ENCODE measurements around the gene CRYGN. TPM values are rescaled to one million over a fixed set of nuclear protein-coding genes. Genes with fewer than 3 reads are reported as not detected.

The CRYGN gene
- total and polyA plus RNA-seq, 9 of the 15 experiments (the other 6 are each of a cell fraction or from before 2014, with no cell fraction given): not detected

DNA sequence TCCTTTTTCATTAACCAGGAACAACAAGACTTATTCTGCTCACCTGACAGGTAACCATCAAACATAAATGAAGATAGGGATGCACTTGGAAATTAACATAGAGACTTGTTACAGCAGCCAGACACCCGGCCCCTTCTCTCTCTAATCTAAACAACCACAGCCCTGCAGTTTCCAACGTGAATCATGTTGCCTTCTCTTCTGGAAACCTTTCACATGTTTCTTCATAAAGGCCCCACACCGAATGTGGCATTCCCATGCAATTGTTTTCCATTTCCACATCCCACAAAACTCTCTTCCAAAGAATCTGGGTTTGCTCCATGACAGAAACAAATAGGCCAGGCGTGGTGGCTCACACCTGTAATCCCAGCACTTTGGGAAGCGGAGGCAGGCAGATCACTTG lies 15.1 kb downstream of the CRYGN start (continued):
- TF ChIP-seq HDAC3 (IDR thresholded peaks at IDR 0.05; ENCODE audit: borderline replicate concordance, partially characterized antibody) (no peak), ZNF589 (CRISPR knock-in tag; IDR thresholded peaks at IDR 0.05; ENCODE audit: low read depth) (no peak)

DNA sequence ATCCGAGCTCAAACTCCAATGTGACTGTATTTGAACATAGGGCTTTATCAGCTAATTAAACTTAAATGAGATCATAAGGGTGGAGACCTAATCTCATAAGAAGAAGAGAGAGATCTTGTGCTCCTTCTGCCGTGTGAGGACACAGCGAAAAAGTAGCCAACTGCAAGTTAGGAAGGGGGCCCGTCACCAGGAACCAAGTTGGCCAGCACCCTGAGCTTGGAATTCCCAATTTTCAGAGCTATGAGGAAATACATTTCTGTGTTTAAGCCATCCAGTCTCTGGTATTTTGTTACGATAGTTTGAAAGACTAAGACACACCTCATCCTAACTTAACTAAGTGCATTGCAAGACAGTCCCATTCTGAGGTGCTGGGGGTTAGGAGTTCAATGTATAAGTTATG lies 16.0 kb downstream of the CRYGN start:
- H3K4me1 ChIP-seq (replicated peaks in 1 of 2; ENCODE audit: control insufficient read depth in 2 of 2, insufficient read depth in 2 of 2, low read length in 2 of 2): peaks cover 0 to 11% of the 10 kb centered on the region in 2 experiments; a peak in 3 of 5 replicates
- BruUV-seq (replicated peaks): no TSS peak
- TF ChIP-seq POLR3G (IDR thresholded peaks at IDR 0.05; ENCODE audit: extremely low read depth, insufficient read length, insufficient replicate concordance) (no peak), SMARCC2 (IDR thresholded peaks at IDR 0.05; ENCODE audit: low read depth) (no peak), SMC3 (conservative IDR thresholded peaks at IDR 0.05; ENCODE audit: insufficient read depth, low read depth, low read length) (no peak), PTTG1 (tag; IDR thresholded peaks at IDR 0.05; ENCODE audit: low read depth) (no peak), BRD9 (IDR thresholded peaks at IDR 0.05; ENCODE audit: low read depth, partially characterized antibody) (no peak), LEF1 (IDR thresholded peaks at IDR 0.05) (no peak), ILK (tag; IDR thresholded peaks at IDR 0.05; ENCODE audit: borderline replicate concordance, low read depth) (no peak), CTBP1 (IDR thresholded peaks at IDR 0.05; ENCODE audit: borderline replicate concordance) (no peak), PATZ1 (CRISPR knock-in tag; IDR thresholded peaks at IDR 0.05; ENCODE audit: borderline replicate concordance) (no peak), SRSF1 (IDR thresholded peaks at IDR 0.05; ENCODE audit: low read depth, low read length) (no peak), PRDM10 (IDR thresholded peaks at IDR 0.05; ENCODE audit: partially characterized antibody) (no peak), DIDO1 (tag; IDR thresholded peaks at IDR 0.05; ENCODE audit: low read depth) (no peak), MTA2 (IDR thresholded peaks at IDR 0.05; ENCODE audit: low read depth) (no peak)

More for the DNA sequence above, 16.0 kb downstream of the CRYGN start:
- H3K9ac ChIP-seq (ENCODE audit: insufficient read depth in 1 of 2, low read depth in 2 of 2, low read length in 2 of 2): no peak overlapping the region
- H3K9me1 ChIP-seq (ENCODE audit: control insufficient read depth, insufficient read depth, low read length): no peaks in the 10 kb centered on the region
- WGBS (ENCODE audit: insufficient coverage, low coverage, missing lambda C conversion rate): 17% methylated on average over 5 of the region's 5 CpGs
- H3K27ac ChIP-seq (ENCODE audit: extremely low read depth, low read depth, low read length): no peak overlapping the region
- H3K9me3 ChIP-seq (replicated peaks; ENCODE audit: control insufficient read depth, insufficient read depth, low read depth, low read length): peaks cover 18% of the 10 kb centered on the region
- ATAC-seq: no peak
- H3K27me3 ChIP-seq (ENCODE audit: control insufficient read depth in 2 of 2, insufficient read depth in 2 of 2, low read length in 2 of 2): peaks cover 4 to 26% of the 10 kb centered on the region in 2 experiments; a peak in 4 of 5 replicates
- POLR2A ChIA-PET: interaction anchor here (0.5 to 0.6 kb wide), 3 partner anchors 12 to 599 kb away, joined by 3 to 4 read pairs (median 4); no protein-coding TSS in a partner anchor
- no peak overlapping the region for H3K4me2 ChIP-seq (ENCODE audit: insufficient read depth, low read length)
- no peaks in the 10 kb centered on the region for H3K36me3 ChIP-seq (ENCODE audit: control insufficient read depth, insufficient read depth, low read length)
- no peak for FAIRE-seq
- DNase-seq (ENCODE audit: extremely low read depth in 1 of 4, low spot score in 3 of 4): no peak
- no peak overlapping the region for H2AFZ ChIP-seq (ENCODE audit: low read depth, low read length)
- H3K79me2 ChIP-seq (ENCODE audit: control insufficient read depth, insufficient read depth, low read length): no peaks in the 10 kb centered on the region
- intact Hi-C loops (cut with micrococcal nuclease): no loop called here
- H4K20me1 ChIP-seq (replicated peaks; ENCODE audit: control insufficient read depth, insufficient read depth, low read length): no peaks in the 10 kb centered on the region
- in situ Hi-C loops (cut with MboI): no loop called here
- CTCF ChIA-PET (ENCODE audit: low intra/inter-chr PET ratio): no interaction called here
- no peak overlapping the region for H3K4me3 ChIP-seq
